H4 (cell line): ENCODE data around the gene ANKRD33B. TPM values are rescaled to one million over a fixed set of nuclear protein-coding genes. Genes with fewer than 3 reads are reported as not detected.

Experiments
- DNase-seq: peaks from one replicate; pipeline ENCODE4 v3.0.0-alpha.2; 2015; ENCODE audit warnings: low spot score
- total RNA-seq: library from RNA; depleted of rRNA; stranded (reverse); fragments of >200 nt; shearing (Covaris generic); gene quantifications from 2 replicates; pipeline ENCODE4 v1.2.3, GENCODE V29; 2014

ANKRD33B gene
- total RNA-seq, 1 experiment from 2014 or later, result 1.3 TPM

- no peak for DNase-seq
Observed at GRCh38 chr5:10578293-10578665, 14.4 kb downstream of the ANKRD33B start.

- DNase-seq, result no peak
Observed at GRCh38 chr5:10578869-10579268, 15.0 kb downstream of the ANKRD33B start.

- DNase-seq, result no peak
Observed at GRCh38 chr5:10579536-10580521, 16.0 kb downstream of the ANKRD33B start.

- DNase-seq, result no peak
Observed at GRCh38 chr5:10580531-10581423, 16.9 kb downstream of the ANKRD33B start.

- DNase-seq, result no peak
Observed at GRCh38 chr5:10581424-10581748, 17.5 kb downstream of the ANKRD33B start.

- no peak for DNase-seq
Observed at GRCh38 chr5:10581867-10582511, 18.1 kb downstream of the ANKRD33B start.

- DNase-seq, result no peak
Observed at GRCh38 chr5:10582512-10582897, 18.6 kb downstream of the ANKRD33B start.

- no peak for DNase-seq
Observed at GRCh38 chr5:10583663-10584572, 20.0 kb downstream of the ANKRD33B start.

GRCh38 chr5:10584714-10585517, 21.0 kb downstream of the ANKRD33B start:
- no peak for DNase-seq

- no peak for DNase-seq
Observed at GRCh38 chr5:10585518-10585915, 21.6 kb downstream of the ANKRD33B start.

- no peak for DNase-seq
Observed at GRCh38 chr5:10586008-10586407, 22.1 kb downstream of the ANKRD33B start.

- no peak for DNase-seq
Observed at GRCh38 chr5:10586555-10586954, 22.7 kb downstream of the ANKRD33B start.

GRCh38 chr5:10588109-10588775, 24.4 kb downstream of the ANKRD33B start:
- DNase-seq, result no peak

GRCh38 chr5:10588779-10589447, 25.0 kb downstream of the ANKRD33B start:
- no peak for DNase-seq

GRCh38 chr5:10590226-10590999, 26.5 kb downstream of the ANKRD33B start:
- DNase-seq, result peak; percentile 92

- no peak for DNase-seq
Observed at GRCh38 chr5:10591159-10591558, 27.3 kb downstream of the ANKRD33B start.

GRCh38 chr5:10591966-10592365, 28.1 kb downstream of the ANKRD33B start:
- no peak for DNase-seq

GRCh38 chr5:10592601-10593000, 28.7 kb downstream of the ANKRD33B start:
- no peak for DNase-seq
